ENCODE measurements around the gene TMEM30A.

Gene TMEM30A

GRCh38 chr6:75292555-75292954, 8.0 kb upstream of the TMEM30A start:
- DNase-seq (ENCODE audit: low read depth in 2 of 2, low spot score in 1 of 2) = no peak

- DNase-seq (ENCODE audit: low read depth in 2 of 2, low spot score in 1 of 2) = no peak
Observed at GRCh38 chr6:75291744-75292143, 7.2 kb upstream of the TMEM30A start.

- no peak for DNase-seq (ENCODE audit: low read depth in 2 of 2, low spot score in 1 of 2)
Observed at GRCh38 chr6:75291331-75291730, 6.7 kb upstream of the TMEM30A start.

DNA sequence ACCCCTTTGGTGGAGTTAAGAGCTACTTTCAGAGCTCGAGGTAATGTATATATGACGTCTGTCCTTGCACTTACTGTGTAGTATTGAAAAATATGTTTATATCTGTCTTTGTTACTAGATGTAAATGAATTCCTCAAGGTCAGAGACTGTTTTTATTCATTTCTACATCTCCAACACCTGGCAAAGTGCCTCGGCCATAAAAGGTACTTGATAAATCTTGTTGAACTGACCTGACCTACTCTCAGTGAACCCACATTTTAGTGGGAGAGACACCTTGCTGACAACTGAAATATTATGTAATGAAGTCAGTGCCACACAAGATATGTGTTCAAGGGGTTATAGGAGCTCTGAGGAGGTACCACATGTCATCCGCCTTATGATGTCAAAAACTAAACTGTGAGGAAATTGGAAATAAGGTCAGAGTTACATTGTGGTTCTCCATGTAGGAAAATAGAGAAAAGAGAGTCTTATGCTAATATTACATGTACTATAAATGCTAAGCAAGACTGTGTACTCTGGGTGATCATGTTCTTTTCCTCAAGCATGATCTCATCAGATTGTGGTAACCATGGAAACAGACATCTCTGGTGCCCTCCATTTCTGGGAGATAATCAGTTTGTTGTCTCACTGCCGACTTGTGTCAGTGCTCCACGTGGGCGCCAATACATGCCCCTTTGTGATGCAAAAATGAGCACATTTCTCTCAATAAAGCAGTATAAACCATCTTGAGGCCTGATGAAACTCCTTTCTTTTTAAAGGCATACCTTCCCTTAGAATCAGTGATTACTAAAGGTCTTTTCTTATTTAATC, 5.7 kb upstream of the TMEM30A start:
- DNase-seq (ENCODE audit: low read depth in 2 of 2, low spot score in 1 of 2) = no peak

DNA sequence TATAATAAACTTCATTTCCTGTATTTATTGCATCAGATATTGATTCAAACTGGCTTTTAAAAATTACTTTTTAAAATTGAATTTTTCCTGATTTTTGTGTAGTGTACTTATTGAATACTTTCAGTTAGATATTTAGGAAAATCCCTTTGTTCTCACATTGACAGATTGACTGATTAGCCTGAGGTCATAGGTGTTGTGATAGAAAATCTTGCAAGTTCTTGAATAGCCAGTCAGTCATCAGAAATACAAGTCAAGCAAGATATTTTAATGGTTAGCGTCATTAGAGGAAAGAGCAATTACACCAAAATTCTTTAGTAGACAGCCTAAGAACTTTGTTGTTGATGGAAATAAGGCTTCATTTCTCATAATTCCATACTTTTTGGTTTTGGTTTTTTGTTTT, 3.4 kb upstream of the TMEM30A start:
- DNase-seq (ENCODE audit: low read depth in 2 of 2, low spot score in 1 of 2) = no peak

DNA sequence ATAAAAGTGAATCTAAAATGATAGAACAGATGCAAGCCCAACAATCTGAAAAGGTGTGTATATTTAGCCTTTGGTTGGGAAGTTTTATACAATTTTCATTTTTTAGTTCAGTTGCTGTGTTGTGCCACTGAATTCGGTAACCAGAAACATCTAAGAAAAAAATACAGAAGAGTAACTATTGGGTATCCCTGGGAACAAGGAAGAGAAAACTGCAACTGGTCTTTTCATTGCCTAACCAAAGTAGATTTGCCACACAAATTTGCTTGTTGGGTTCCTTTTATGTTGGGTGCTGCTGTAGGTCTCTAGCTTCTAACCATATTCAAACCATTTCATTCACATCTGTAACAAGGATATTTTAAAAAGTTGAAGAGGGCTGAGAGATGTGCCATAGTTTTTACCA, 2.8 kb upstream of the TMEM30A start:
- DNase-seq (ENCODE audit: low read depth in 2 of 2, low spot score in 1 of 2) = no peak

- no peak for DNase-seq (ENCODE audit: low read depth in 2 of 2, low spot score in 1 of 2)
Observed at GRCh38 chr6:75286955-75287354, 2.4 kb upstream of the TMEM30A start.

GRCh38 chr6:75285283-75285639, 669 bp upstream of the TMEM30A start:
- DNase-seq (ENCODE audit: low read depth in 2 of 2, low spot score in 1 of 2) = no peak

DNA sequence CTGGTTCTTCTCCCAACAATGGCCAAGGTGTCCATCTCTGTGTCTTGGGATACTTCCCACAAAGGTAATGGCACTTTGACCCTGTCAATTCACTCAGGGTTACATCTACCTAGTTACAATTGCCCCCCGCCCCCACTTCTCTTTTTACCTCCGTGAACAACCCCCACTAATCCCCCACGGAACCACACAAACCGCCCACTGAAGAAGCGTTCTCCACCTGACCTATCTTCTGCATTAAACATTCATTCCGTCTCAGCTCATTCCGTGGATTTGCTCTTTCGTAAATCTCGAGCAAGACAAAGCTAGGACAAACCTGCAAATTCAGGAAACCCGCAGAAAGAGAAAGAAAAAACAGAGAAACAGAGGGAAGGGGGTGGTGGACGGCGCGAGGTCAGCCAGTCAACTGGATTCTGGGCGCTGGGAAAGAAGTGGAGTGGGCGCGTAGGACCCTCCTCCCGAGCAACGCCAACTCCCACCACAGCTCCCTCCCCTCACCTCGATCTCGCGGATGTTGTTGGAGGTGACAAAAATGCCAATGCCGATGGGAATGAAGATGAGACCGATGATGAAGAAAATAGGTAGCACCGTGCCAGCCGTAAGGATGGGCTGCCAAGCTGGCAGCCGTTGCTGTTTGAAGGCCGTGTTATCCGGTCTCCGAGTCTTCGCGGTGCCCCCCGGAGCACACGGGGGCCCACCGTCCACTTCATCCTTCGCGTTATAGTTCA, 523 bp downstream of the TMEM30A start:
- no peak for DNase-seq (ENCODE audit: low read depth in 2 of 2, low spot score in 1 of 2)

- DNase-seq (ENCODE audit: low read depth in 2 of 2, low spot score in 1 of 2) = no peak
Observed at GRCh38 chr6:75282706-75283105, 1.9 kb downstream of the TMEM30A start.

GRCh38 chr6:75281653-75282052, 2.9 kb downstream of the TMEM30A start:
- no peak for DNase-seq (ENCODE audit: low read depth in 2 of 2, low spot score in 1 of 2)

- no peak for DNase-seq (ENCODE audit: low read depth in 2 of 2, low spot score in 1 of 2)
Observed at GRCh38 chr6:75280131-75280855, 4.3 kb downstream of the TMEM30A start.

DNA sequence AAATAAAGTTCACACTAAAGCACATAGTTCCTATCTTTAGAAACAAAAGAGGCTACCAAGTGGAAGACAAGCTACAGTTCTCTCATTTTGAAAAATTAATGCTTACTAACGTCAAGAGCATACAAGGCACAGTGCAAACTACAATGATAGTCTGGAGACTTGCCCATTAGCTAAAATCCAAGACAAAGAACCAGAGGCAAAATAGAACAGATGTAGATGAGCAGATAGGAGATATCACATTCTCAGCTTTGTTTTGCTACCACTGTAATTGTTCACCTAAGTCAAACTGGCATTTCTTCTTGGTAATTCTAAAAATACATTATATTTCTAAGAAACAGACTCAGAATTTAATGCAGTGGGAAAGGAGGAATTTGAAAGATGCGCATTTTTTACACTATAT, 5.2 kb downstream of the TMEM30A start:
- DNase-seq (ENCODE audit: low read depth in 2 of 2, low spot score in 1 of 2) = no peak

DNA sequence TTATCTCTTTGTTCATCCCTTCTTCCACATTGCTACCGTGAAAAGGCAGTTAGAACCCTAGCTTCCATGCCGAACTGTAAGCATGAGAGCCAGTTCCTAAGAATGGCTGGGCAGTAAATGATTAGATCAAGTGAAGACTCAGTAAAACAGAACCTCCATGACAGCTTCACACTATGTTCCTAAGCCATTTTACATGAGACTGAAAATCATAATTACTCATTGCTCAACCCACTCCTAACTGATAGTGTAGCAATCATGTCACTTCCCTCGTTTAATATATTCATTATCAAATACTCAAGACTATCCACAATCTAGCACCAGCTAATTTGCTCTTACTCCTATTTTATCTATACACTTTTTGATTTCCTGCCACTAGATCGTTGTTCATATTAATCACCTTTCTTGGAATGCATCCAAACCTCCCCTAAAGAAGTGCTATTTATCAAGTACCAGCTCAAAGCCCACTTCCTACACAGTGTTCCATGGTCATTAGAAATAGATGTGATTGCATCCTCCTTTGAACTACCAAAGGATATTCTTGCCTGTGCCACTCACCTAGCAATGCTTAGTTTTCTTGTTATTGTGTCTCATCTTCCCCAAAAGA, 6.0 kb downstream of the TMEM30A start:
- no peak for DNase-seq (ENCODE audit: low read depth in 2 of 2, low spot score in 1 of 2)

- no peak for DNase-seq (ENCODE audit: low read depth in 2 of 2, low spot score in 1 of 2)
Observed at GRCh38 chr6:75275067-75275466, 9.5 kb downstream of the TMEM30A start.

- no peak for DNase-seq (ENCODE audit: low read depth in 2 of 2, low spot score in 1 of 2)
Observed at GRCh38 chr6:75273009-75273408, 11.6 kb downstream of the TMEM30A start.

- DNase-seq (ENCODE audit: low read depth in 2 of 2, low spot score in 1 of 2) = no peak
Observed at GRCh38 chr6:75272145-75272840, 12.3 kb downstream of the TMEM30A start.

DNA sequence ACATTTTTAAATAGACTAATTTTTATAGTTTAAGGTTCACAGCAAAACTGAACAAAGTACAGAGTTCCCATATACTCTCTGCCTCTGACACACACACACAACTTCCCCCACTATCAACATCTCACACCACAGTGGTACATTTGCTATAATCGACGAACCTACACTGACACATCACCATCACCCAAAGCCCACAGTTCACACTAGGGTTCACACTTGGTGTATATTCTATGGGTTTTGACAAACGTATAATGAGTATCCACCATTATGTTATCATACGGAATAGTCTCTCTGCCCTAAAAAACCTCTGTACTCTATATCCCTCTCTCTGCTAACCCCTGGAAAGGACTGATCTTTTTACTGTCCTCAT, 15.6 kb downstream of the TMEM30A start:
- DNase-seq (ENCODE audit: low read depth in 2 of 2, low spot score in 1 of 2) = no peak

GRCh38 chr6:75268121-75268987, 16.2 kb downstream of the TMEM30A start:
- no peak for DNase-seq (ENCODE audit: low read depth in 2 of 2, low spot score in 1 of 2)

DNA sequence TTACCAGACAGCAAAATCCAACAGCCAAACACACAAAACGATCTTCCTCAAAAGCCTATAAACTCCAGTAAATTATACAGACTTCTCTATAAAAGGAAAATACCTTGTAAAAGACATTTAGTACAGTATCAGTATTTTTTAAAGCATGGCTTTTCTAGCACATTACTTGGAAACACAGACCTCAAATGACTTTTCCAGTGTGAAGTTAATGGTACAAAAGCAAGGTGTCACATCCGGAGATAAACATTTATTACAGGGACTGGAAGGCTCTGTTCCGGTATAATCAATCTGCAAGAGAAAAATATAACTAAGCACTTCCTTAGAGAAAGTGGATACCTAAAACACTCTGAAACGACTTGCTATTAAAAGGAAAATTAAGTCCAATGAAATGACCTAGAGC, 17.1 kb downstream of the TMEM30A start:
- no peak for DNase-seq (ENCODE audit: low read depth in 2 of 2, low spot score in 1 of 2)
